MM.1S (cell line): ENCODE results near the gene FOXO1.

Source experiments
- DNase-seq: peaks from one replicate; pipeline ENCODE4 v3.0.0-alpha.2; 2015
- H2AFZ ChIP-seq: fragments of 300-600 bp; sonication (generic); 2 replicates; pipeline ENCODE4 v1.6.0; 2016; ENCODE audit warnings: antibody characterized with exemption, low read length
- H3F3A ChIP-seq: fragments of 300-600 bp; sonication (generic); 2 replicates; pipeline ENCODE4 v1.6.1; 2016; ENCODE audit warnings: mild to moderate bottlenecking, antibody characterized with exemption, low read length, moderate library complexity, mixed read lengths; ENCODE audit not compliant: insufficient read depth
- H3K27ac ChIP-seq: fragments of 300-600 bp; sonication (generic); 2 replicates; pipeline ENCODE4 v1.5.1; 2016; ENCODE audit warnings: mild to moderate bottlenecking, low read length
- H3K27me3 ChIP-seq: fragments of 300-600 bp; sonication (generic); replicated peaks from 2 replicates; pipeline ENCODE4 v1.6.0; 2016; ENCODE audit warnings: low read length; ENCODE audit not compliant: insufficient read depth
- H3K36me3 ChIP-seq: fragments of 300-600 bp; sonication (generic); replicated peaks from 2 replicates; pipeline ENCODE4 v1.6.1; 2016; ENCODE audit warnings: mild to moderate bottlenecking, low read length, mixed read lengths; ENCODE audit not compliant: insufficient read depth
- H3K4me1 ChIP-seq: fragments of 300-600 bp; sonication (generic); 2 replicates; pipeline ENCODE4 v1.6.1; 2016; ENCODE audit warnings: low read length, mixed read lengths
- H3K4me2 ChIP-seq: fragments of 300-600 bp; sonication (generic); 2 replicates; pipeline ENCODE4 v1.6.0; 2016; ENCODE audit warnings: low read depth, low read length
- H3K4me3 ChIP-seq: fragments of 300-600 bp; sonication (generic); 2 replicates; pipeline ENCODE4 v1.5.1; 2016; ENCODE audit warnings: low read length, mixed read lengths
- H3K79me2 ChIP-seq: fragments of 300-600 bp; sonication (generic); 2 replicates; pipeline ENCODE4 v1.6.1; 2016; ENCODE audit warnings: mixed run types, low read length, mixed read lengths
- H3K9ac ChIP-seq: fragments of 300-600 bp; sonication (generic); 2 replicates; pipeline ENCODE4 v1.6.1; 2016; ENCODE audit warnings: low read length, mixed read lengths
- H3K9me2 ChIP-seq: fragments of 300-600 bp; sonication (generic); replicated peaks from 2 replicates; pipeline ENCODE4 v1.6.1; 2016; ENCODE audit warnings: mild to moderate bottlenecking, low read length, mixed read lengths; ENCODE audit not compliant: insufficient read depth
- H3K9me3 ChIP-seq: fragments of 300-600 bp; sonication (generic); replicated peaks from 2 replicates; pipeline ENCODE4 v1.6.1; 2016; ENCODE audit warnings: mild to moderate bottlenecking, low read length, mixed read lengths; ENCODE audit not compliant: insufficient read depth
- H4K20me1 ChIP-seq: fragments of 300-600 bp; sonication (generic); 2 replicates; pipeline ENCODE4 v1.6.1; 2016; ENCODE audit warnings: mild to moderate bottlenecking, low read length, moderate library complexity, mixed read lengths; ENCODE audit not compliant: insufficient read depth
- EZH2 ChIP-seq: fragments of 300-600 bp; sonication (generic); optimal IDR thresholded peaks from 2 replicates; pipeline ENCODE3; 2017; ENCODE audit warnings: low read depth, mild to moderate bottlenecking, antibody characterized with exemption, low read length, mixed read lengths
- EZH2phosphoT487 ChIP-seq: fragments of 300-600 bp; sonication (generic); IDR thresholded peaks from 2 replicates; pipeline ENCODE4 v1.6.1; 2018; ENCODE audit warnings: antibody characterized with exemption, low read length
- TF ChIP-seq, protein P1 (sequence below): fragments of 300-600 bp; sonication (generic); IDR thresholded peaks from 2 replicates; pipeline ENCODE4 v1.5.1; 2016; ENCODE audit warnings: antibody characterized with exemption, low read length, mixed read lengths

The FOXO1 gene

DNA sequence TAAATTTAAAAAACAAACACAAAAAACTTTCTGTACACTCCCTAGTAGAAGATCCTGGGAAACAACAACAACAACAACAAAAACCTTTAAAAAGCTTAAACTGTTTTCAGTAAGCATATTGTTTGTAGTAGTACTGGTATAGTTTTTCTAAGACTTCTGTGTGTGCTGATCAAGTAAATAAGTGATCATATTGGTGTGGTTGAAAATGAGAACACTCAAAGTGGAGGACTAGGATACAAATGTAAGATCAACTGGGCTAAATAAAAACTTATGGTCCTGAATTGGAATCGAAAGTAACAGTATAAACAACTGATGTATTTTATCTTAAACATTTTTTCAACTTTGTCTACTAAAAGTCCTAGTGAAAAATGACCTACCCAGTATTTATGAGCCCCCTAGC, 135.5 kb downstream of the FOXO1 start:
- peak overlapping the region; percentile 45 for H3K4me2 ChIP-seq
- no peaks in the 10 kb centered on the region for H3K9me3 ChIP-seq

DNA sequence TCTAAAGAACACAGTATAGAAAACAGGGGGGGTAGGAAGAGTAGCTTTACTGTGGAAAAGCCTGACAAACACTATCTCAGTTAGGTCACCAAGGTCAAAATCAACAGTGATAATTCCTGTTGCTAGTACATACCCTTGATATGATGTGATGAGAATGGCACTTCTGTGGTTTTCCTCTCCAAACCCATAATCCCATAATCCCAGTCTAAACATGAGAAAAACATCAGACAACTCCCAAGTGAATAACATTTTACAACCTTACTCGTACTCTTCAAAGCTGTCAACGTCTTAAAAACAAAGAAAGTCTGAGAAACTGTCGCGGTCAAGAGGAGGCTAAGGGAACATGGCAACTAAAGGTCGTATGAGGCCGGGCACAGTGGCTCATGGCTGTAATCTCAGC, 137.6 kb downstream of the FOXO1 start:
- no peak overlapping the region for H3K9ac ChIP-seq
- H3K4me2 ChIP-seq, result no peak overlapping the region
- H2AFZ ChIP-seq, result no peak overlapping the region
- H3K36me3 ChIP-seq, result no peaks in the 10 kb centered on the region
- TF ChIP-seq, protein P1, sequence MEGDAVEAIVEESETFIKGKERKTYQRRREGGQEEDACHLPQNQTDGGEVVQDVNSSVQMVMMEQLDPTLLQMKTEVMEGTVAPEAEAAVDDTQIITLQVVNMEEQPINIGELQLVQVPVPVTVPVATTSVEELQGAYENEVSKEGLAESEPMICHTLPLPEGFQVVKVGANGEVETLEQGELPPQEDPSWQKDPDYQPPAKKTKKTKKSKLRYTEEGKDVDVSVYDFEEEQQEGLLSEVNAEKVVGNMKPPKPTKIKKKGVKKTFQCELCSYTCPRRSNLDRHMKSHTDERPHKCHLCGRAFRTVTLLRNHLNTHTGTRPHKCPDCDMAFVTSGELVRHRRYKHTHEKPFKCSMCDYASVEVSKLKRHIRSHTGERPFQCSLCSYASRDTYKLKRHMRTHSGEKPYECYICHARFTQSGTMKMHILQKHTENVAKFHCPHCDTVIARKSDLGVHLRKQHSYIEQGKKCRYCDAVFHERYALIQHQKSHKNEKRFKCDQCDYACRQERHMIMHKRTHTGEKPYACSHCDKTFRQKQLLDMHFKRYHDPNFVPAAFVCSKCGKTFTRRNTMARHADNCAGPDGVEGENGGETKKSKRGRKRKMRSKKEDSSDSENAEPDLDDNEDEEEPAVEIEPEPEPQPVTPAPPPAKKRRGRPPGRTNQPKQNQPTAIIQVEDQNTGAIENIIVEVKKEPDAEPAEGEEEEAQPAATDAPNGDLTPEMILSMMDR, result no peak
- no peak for TF ChIP-seq EZH2phosphoT487
- TF ChIP-seq EZH2, result no peak
- no peaks in the 10 kb centered on the region for H3K9me3 ChIP-seq
- no peaks in the 10 kb centered on the region for H3K79me2 ChIP-seq
- DNase-seq, result no peak
- H3K4me1 ChIP-seq, result 0 out of 2 replicates have a peak, but pooled peaks cover 3% of the 10 kb centered on the region
- H4K20me1 ChIP-seq, result no peaks in the 10 kb centered on the region
- no peaks in the 10 kb centered on the region for H3K27me3 ChIP-seq
- no peaks in the 10 kb centered on the region for H3K9me2 ChIP-seq
- no peak overlapping the region for H3K4me3 ChIP-seq
- H3K27ac ChIP-seq, result no peak overlapping the region
- 0 out of 2 replicates have a peak, but pooled peaks cover 3% of the 10 kb centered on the region for H3F3A ChIP-seq

More for the DNA sequence above, 135.5 kb downstream of the FOXO1 start:
- peak; percentile 20 for DNase-seq
- Histone ChIP-seq H3K27me3 (no peaks in the 10 kb centered on the region), H3K79me2 (no peaks in the 10 kb centered on the region), H3K9me2 (no peaks in the 10 kb centered on the region), H3K4me1 (0 out of 2 replicates have a peak, but pooled peaks cover 3% of the 10 kb centered on the region), H3K9ac (no peak overlapping the region), H3K36me3 (no peaks in the 10 kb centered on the region), H3F3A (0 out of 2 replicates have a peak, but pooled peaks cover 3% of the 10 kb centered on the region), H4K20me1 (no peaks in the 10 kb centered on the region), H3K27ac (no peak overlapping the region; the same call in 1 of the 2 replicates), H3K4me3 (no peak overlapping the region), H2AFZ (no peak overlapping the region)
- TF ChIP-seq, protein P1, result no peak
- TF ChIP-seq EZH2phosphoT487 (no peak), EZH2 (no peak)

DNA sequence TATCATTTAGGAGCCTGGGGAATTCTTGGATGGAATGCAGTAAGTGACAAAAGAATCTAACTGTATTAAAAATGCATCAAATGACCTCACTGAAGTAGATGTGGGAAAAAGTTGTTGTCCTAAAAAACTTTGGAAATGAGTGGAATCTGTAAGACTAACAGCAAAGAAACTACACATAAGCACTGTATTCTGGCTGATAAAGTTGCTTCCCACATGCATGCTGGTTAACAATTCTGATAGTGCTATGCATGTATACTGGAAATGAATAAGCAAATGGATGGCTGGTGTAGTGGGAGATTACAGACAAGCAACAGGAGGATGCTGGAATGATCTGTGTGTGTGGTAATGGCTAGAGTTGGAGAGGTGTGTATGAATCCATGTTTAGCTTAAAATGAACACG, 138.5 kb downstream of the FOXO1 start:
- H3K27ac ChIP-seq, result no peak overlapping the region
- no peaks in the 10 kb centered on the region for H3K9me3 ChIP-seq

More for the DNA sequence above, 138.5 kb downstream of the FOXO1 start:
- H4K20me1 ChIP-seq, result no peaks in the 10 kb centered on the region
- H3K36me3 ChIP-seq, result no peaks in the 10 kb centered on the region
- H3K9me2 ChIP-seq, result no peaks in the 10 kb centered on the region
- DNase-seq, result no peak
- no peak overlapping the region for H3K4me3 ChIP-seq
- no peaks in the 10 kb centered on the region for H3K79me2 ChIP-seq
- H3K4me2 ChIP-seq, result no peak overlapping the region
- H3K27me3 ChIP-seq, result no peaks in the 10 kb centered on the region
- TF ChIP-seq EZH2phosphoT487 (no peak), EZH2 (no peak)
- TF ChIP-seq, protein P1, result no peak
- H3F3A ChIP-seq, result 0 out of 2 replicates have a peak, but pooled peaks cover 3% of the 10 kb centered on the region
- H2AFZ ChIP-seq, result no peak overlapping the region
- H3K9ac ChIP-seq, result no peak overlapping the region
- 0 out of 2 replicates have a peak, but pooled peaks cover 3% of the 10 kb centered on the region for H3K4me1 ChIP-seq
